Kidney (tissue), 14 donors: ENCODE measurements around the gene P2RY12. TPM values are rescaled to one million over a fixed set of nuclear protein-coding genes. Genes with fewer than 3 reads are reported as not detected.

ENCODE experiments used
- DNase-seq, 5 donors: peaks; one replicate each; pipeline ENCODE4 v3.0.0-alpha.2; 2013 to 2020
- FAIRE-seq: peaks from 2 replicates; lab custom pipeline; 2012; peaks lifted over from hg19 to GRCh38; lab: Jason Lieb, UNC
- H3K27ac ChIP-seq, 2 donors: one replicate each; pipeline ENCODE4 v1.7.0; 2013; ENCODE audit warnings: low read depth in 2 of 2, low read length in 2 of 2, inconsistent platforms in 1 of 2
- H3K27me3 ChIP-seq: one replicate; pipeline ENCODE4 v1.7.1; 2013; ENCODE audit warnings: low read length, inconsistent platforms; ENCODE audit not compliant: control insufficient read depth, insufficient read depth
- H3K36me3 ChIP-seq, 3 donors: one replicate each; pipeline versions ENCODE4 v1.7.0 to v1.7.1; 2013; ENCODE audit warnings: low read length in 3 of 3, control low read depth in 1 of 3, inconsistent platforms in 1 of 3; ENCODE audit not compliant: insufficient read depth in 3 of 3, control insufficient read depth in 2 of 3
- H3K4me1 ChIP-seq, 3 donors: one replicate each; pipeline versions ENCODE4 v1.7.0 to v1.7.1; 2013; ENCODE audit warnings: low read length in 3 of 3, inconsistent platforms in 1 of 3, low read depth in 1 of 3; ENCODE audit not compliant: control insufficient read depth in 2 of 3, insufficient read depth in 2 of 3
- H3K4me3 ChIP-seq, 3 donors: one replicate each; pipeline versions ENCODE4 v1.7.0 to v1.8.1; 2013; ENCODE audit warnings: low read length in 3 of 3, control low read depth in 1 of 3, inconsistent platforms in 1 of 3
- H3K9ac ChIP-seq, 3 donors: one replicate each; pipeline versions ENCODE4 v1.7.0 to v1.7.1; 2013; ENCODE audit warnings: low read length in 3 of 3, control low read depth in 1 of 3, inconsistent platforms in 1 of 3
- H3K9me3 ChIP-seq, 3 donors: one replicate each; pipeline versions ENCODE4 v1.7.0 to v1.7.1; 2013; ENCODE audit warnings: low read length in 3 of 3, control low read depth in 1 of 3, inconsistent platforms in 1 of 3; ENCODE audit not compliant: control insufficient read depth in 2 of 3, insufficient read depth in 1 of 3
- CTCF ChIP-seq: IDR thresholded peaks from 3 replicates; pipeline ENCODE4 v1.5.1; 2012; ENCODE audit warnings: mild to moderate bottlenecking, moderate library complexity, borderline replicate concordance; ENCODE audit not compliant: insufficient read depth; ENCODE audit errors: extremely low read depth
- intact Hi-C: fragments of 100-400 bp; cut with DNase I; formaldehyde crosslinking; loops from one replicate; pipeline ENCODE4 v1.11.1; 2022
- polyA plus RNA-seq: library from polyadenylated mRNA; stranded (reverse); fragments of 350-450 nt; fragmentation: Illumina TruSeq; extraction: RNeasy Lipid Tissue Mini Kit (QIAGEN cat#74804); gene quantifications from one replicate; pipeline ENCODE4 v1.2.3, GENCODE V29; 2014; ENCODE audit warnings: low read depth, low replicate concordance; ENCODE audit not compliant: insufficient read depth
- total RNA-seq: library from RNA; stranded (reverse); fragmentation: NEBNext Ultra II Directional; extraction: Animal tissue kit (Norgen Biotek cat#: 25700); gene quantifications from one replicate; pipeline ENCODE4 v1.2.1, GENCODE V29; 2021
- donor health status: control.
- donor health status: control.
- donor health status: control.
- donor health status: control.
- donor health status: control.
- donor health status: DM: yes; HTN: yes; CAD: no.
- donor health status: Normal renal cell carcinoma (clear cell type).

Gene P2RY12
- total and polyA plus RNA-seq, 2 donors from 2014 or later: 2.2 TPM; not detected in 1

GRCh38 chr3:151321526-151321925 is 63.0 kb downstream of the P2RY12 start:
- intact Hi-C loops: no loop called here
- DNase-seq: no peak
- no peaks in the 10 kb centered on the region for H3K27me3 ChIP-seq
- H3K4me3 ChIP-seq: no peak overlapping the region
- H3K4me1 ChIP-seq: no peaks in the 10 kb centered on the region
- TF ChIP-seq CTCF: no peak
- H3K27ac ChIP-seq: no peak overlapping the region
- FAIRE-seq: no peak
- H3K9ac ChIP-seq: no peak overlapping the region
- H3K9me3 ChIP-seq: no peaks in the 10 kb centered on the region
- H3K36me3 ChIP-seq: no peaks in the 10 kb centered on the region

- no peak overlapping the region for H3K27ac ChIP-seq
- no peaks in the 10 kb centered on the region for H3K4me1 ChIP-seq
- DNase-seq (no peak), FAIRE-seq (no peak)
- intact Hi-C loops: no loop called here
- H3K9ac ChIP-seq: no peak overlapping the region
- H3K27me3 ChIP-seq: no peaks in the 10 kb centered on the region
- no peaks in the 10 kb centered on the region for H3K9me3 ChIP-seq
- no peak overlapping the region for H3K4me3 ChIP-seq
- no peaks in the 10 kb centered on the region for H3K36me3 ChIP-seq
- TF ChIP-seq CTCF: no peak
Measured at GRCh38 chr3:151320131-151320530, 64.4 kb downstream of the P2RY12 start.

GRCh38 chr3:151319628-151320027 is 64.9 kb downstream of the P2RY12 start:
- Histone ChIP-seq H3K9me3 (no peaks in the 10 kb centered on the region), H3K4me3 (no peak overlapping the region), H3K36me3 (no peaks in the 10 kb centered on the region), H3K27ac (no peak overlapping the region), H3K27me3 (no peaks in the 10 kb centered on the region), H3K9ac (no peak overlapping the region), H3K4me1 (no peaks in the 10 kb centered on the region)
- DNase-seq (no peak), FAIRE-seq (no peak)
- intact Hi-C loops: no loop called here
- TF ChIP-seq CTCF: no peak

GRCh38 chr3:151318991-151319390 is 65.6 kb downstream of the P2RY12 start:
- H3K9ac ChIP-seq: no peak overlapping the region
- TF ChIP-seq CTCF: no peak
- no peak for DNase-seq
- no peak for FAIRE-seq
- intact Hi-C loops: no loop called here
- no peaks in the 10 kb centered on the region for H3K9me3 ChIP-seq
- H3K4me1 ChIP-seq: no peaks in the 10 kb centered on the region
- H3K4me3 ChIP-seq: no peak overlapping the region
- H3K27me3 ChIP-seq: no peaks in the 10 kb centered on the region
- no peaks in the 10 kb centered on the region for H3K36me3 ChIP-seq
- no peak overlapping the region for H3K27ac ChIP-seq
